CD4-positive, alpha-beta T cell treated with Interleukin-6 for 4 hours (primary cell): ENCODE results near the gene ATP11C.
A peak's percentile ranks its signal among the peaks of the same experiment; 100 is the strongest.
"Not testable (repeated sequence)": the region's sequence is repeated elsewhere in the genome, so short reads cannot be mapped to it uniquely, and the experiment has no call there.

ENCODE experiments used
- DNase-seq: peaks from one replicate; pipeline ENCODE4 v3.0.0-alpha.2; 2020; ENCODE audit warnings: mixed read lengths

The ATP11C gene

GRCh38 chrX:139924069-139924695 is 8.7 kb downstream of the ATP11C start:
- peak; percentile 7 for DNase-seq

GRCh38 chrX:139921142-139921541 is 11.7 kb downstream of the ATP11C start:
- not testable (repeated sequence) for DNase-seq

GRCh38 chrX:139920316-139920715 is 12.5 kb downstream of the ATP11C start:
- no peak for DNase-seq

- DNase-seq, result no peak
These were observed 18.4 kb downstream of the ATP11C start for GRCh38 chrX:139914421-139914820.

GRCh38 chrX:139909712-139910111 is 23.1 kb downstream of the ATP11C start:
- no peak for DNase-seq

GRCh38 chrX:139907078-139907477 is 25.8 kb downstream of the ATP11C start:
- DNase-seq, result no peak

- no peak for DNase-seq
These were observed 27.1 kb downstream of the ATP11C start for GRCh38 chrX:139905743-139906142.

GRCh38 chrX:139905051-139905450 is 27.8 kb downstream of the ATP11C start:
- DNase-seq, result no peak

GRCh38 chrX:139903210-139903609 is 29.6 kb downstream of the ATP11C start:
- no peak for DNase-seq

GRCh38 chrX:139902559-139902958 is 30.3 kb downstream of the ATP11C start:
- no peak for DNase-seq

- no peak for DNase-seq
These were observed 34.5 kb downstream of the ATP11C start for GRCh38 chrX:139898334-139898733.

- DNase-seq, result no peak
These were observed 40.3 kb downstream of the ATP11C start for GRCh38 chrX:139892512-139892911.

GRCh38 chrX:139890991-139891700 is 41.7 kb downstream of the ATP11C start:
- no peak for DNase-seq

GRCh38 chrX:139889760-139890159 is 43.1 kb downstream of the ATP11C start:
- no peak for DNase-seq

- DNase-seq, result no peak
These were observed 48.9 kb downstream of the ATP11C start for GRCh38 chrX:139883984-139884383.

GRCh38 chrX:139882299-139882698 is 50.6 kb downstream of the ATP11C start:
- DNase-seq, result no peak

- DNase-seq, result no peak
These were observed 51.3 kb downstream of the ATP11C start for GRCh38 chrX:139881572-139881971.

- no peak for DNase-seq
These were observed 51.7 kb downstream of the ATP11C start for GRCh38 chrX:139881130-139881529.

GRCh38 chrX:139877710-139878414 is 55.0 kb downstream of the ATP11C start:
- no peak for DNase-seq

GRCh38 chrX:139875841-139876240 is 57.0 kb downstream of the ATP11C start:
- no peak for DNase-seq

GRCh38 chrX:139869796-139870195 is 63.1 kb downstream of the ATP11C start:
- DNase-seq, result no peak

- no peak for DNase-seq
These were observed 68.2 kb downstream of the ATP11C start for GRCh38 chrX:139864640-139865039.

GRCh38 chrX:139862208-139862607 is 70.6 kb downstream of the ATP11C start:
- no peak for DNase-seq

GRCh38 chrX:139856826-139857225 is 76.0 kb downstream of the ATP11C start:
- not testable (repeated sequence) for DNase-seq
